Activated CD4-positive, alpha-beta T cell treated with anti-CD3 and anti-CD28 coated beads, Interleukin-2, amount 50 U/mL, for 16 hours (primary cell): ENCODE data around the gene RBMS3.
A peak's percentile ranks its signal among the peaks of the same experiment; 100 is the strongest.
"Not testable (repeated sequence)": the region's sequence is repeated elsewhere in the genome, so short reads cannot be mapped to it uniquely, and the experiment has no call there.

Experiments used
- DNase-seq: peaks from one replicate; pipeline ENCODE4 v3.0.0-alpha.2; 2020

RBMS3 gene

GRCh38 chr3:29345516-29346300 is 64.8 kb downstream of the RBMS3 start:
- no peak for DNase-seq

- DNase-seq, result no peak
These were observed 66.0 kb downstream of the RBMS3 start for GRCh38 chr3:29346828-29347227.

- DNase-seq, result no peak
These were observed 66.5 kb downstream of the RBMS3 start for GRCh38 chr3:29347412-29347811.

GRCh38 chr3:29348316-29348715 is 67.4 kb downstream of the RBMS3 start:
- DNase-seq, result no peak

- DNase-seq, result no peak
These were observed 68.2 kb downstream of the RBMS3 start for GRCh38 chr3:29349049-29349448.

GRCh38 chr3:29353807-29354206 is 72.9 kb downstream of the RBMS3 start:
- DNase-seq, result no peak

GRCh38 chr3:29354894-29355293 is 74.0 kb downstream of the RBMS3 start:
- DNase-seq, result no peak

GRCh38 chr3:29356062-29356461 is 75.2 kb downstream of the RBMS3 start:
- DNase-seq, result no peak

GRCh38 chr3:29360289-29360688 is 79.4 kb downstream of the RBMS3 start:
- not testable (repeated sequence) for DNase-seq

GRCh38 chr3:29363110-29363509 is 82.2 kb downstream of the RBMS3 start:
- no peak for DNase-seq

- DNase-seq, result no peak
These were observed 89.2 kb downstream of the RBMS3 start for GRCh38 chr3:29370021-29370420.

GRCh38 chr3:29370476-29371420 is 89.9 kb downstream of the RBMS3 start:
- DNase-seq, result no peak

- peak; percentile 1 for DNase-seq
These were observed 92.3 kb downstream of the RBMS3 start for GRCh38 chr3:29373131-29373680.

GRCh38 chr3:29374226-29374625 is 93.4 kb downstream of the RBMS3 start:
- no peak for DNase-seq

- no peak for DNase-seq
These were observed 98.2 kb downstream of the RBMS3 start for GRCh38 chr3:29379097-29379496.

- DNase-seq, result no peak
These were observed 100.7 kb downstream of the RBMS3 start for GRCh38 chr3:29381595-29381994.

GRCh38 chr3:29382409-29382808 is 101.5 kb downstream of the RBMS3 start:
- no peak for DNase-seq

GRCh38 chr3:29382845-29383244 is 102.0 kb downstream of the RBMS3 start:
- DNase-seq, result no peak

GRCh38 chr3:29384640-29385039 is 103.8 kb downstream of the RBMS3 start:
- DNase-seq, result no peak

GRCh38 chr3:29385046-29385830 is 104.4 kb downstream of the RBMS3 start:
- DNase-seq, result no peak

GRCh38 chr3:29389362-29389761 is 108.5 kb downstream of the RBMS3 start:
- no peak for DNase-seq

- DNase-seq, result no peak
These were observed 111.9 kb downstream of the RBMS3 start for GRCh38 chr3:29392625-29393388.
